Measurements from ENCODE around the gene MAML3.

GRCh38 chr4:139919004-139919403 is 235.0 kb downstream of the MAML3 start:
- no peak for TF ChIP-seq TCF12 (IDR thresholded peaks at IDR 0.05; ENCODE audit: low read depth)
- no peak for TF ChIP-seq EP300 (IDR thresholded peaks at IDR 0.05; ENCODE audit: borderline replicate concordance)
- TF ChIP-seq MAX (IDR thresholded peaks at IDR 0.05): no peak
- no peak for TF ChIP-seq CEBPB (IDR thresholded peaks at IDR 0.05)
- no peak for TF ChIP-seq REST (IDR thresholded peaks at IDR 0.05; ENCODE audit: low read depth)
- TF ChIP-seq USF1 (IDR thresholded peaks at IDR 0.05): no peak
- no peak for TF ChIP-seq RAD21 (IDR thresholded peaks at IDR 0.05; ENCODE audit: low read depth)
- TF ChIP-seq NFIC (IDR thresholded peaks at IDR 0.05): no peak

Data from Ishikawa (cell line).